ENCODE data around the gene PPP1R13B. TPM values are rescaled to one million over a fixed set of nuclear protein-coding genes. Genes with fewer than 3 reads are reported as not detected.
"Not testable (repeated sequence)": the region's sequence is repeated elsewhere in the genome, so short reads cannot be mapped to it uniquely, and the experiment has no call there.

The PPP1R13B gene
- total RNA-seq, 2 experiments from 2014 or later: 8.2 to 18.9 TPM

GRCh38 chr14:103693515-103693914 is 153.9 kb downstream of the PPP1R13B start:
- ChIA-PET POLR2A (no interaction called here), CTCF (ENCODE audit: unreplicated experiment) (no interaction called here)
- H2AFZ ChIP-seq (ENCODE audit: low read length): no peak overlapping the region
- H3K79me2 ChIP-seq (ENCODE audit: insufficient read depth, low read depth, low read length): peaks cover 4% of the 10 kb centered on the region; the same call in 1 of the 2 replicates
- TF ChIP-seq EZH2phosphoT487 (IDR thresholded peaks at IDR 0.05; ENCODE audit: borderline replicate concordance, low read depth, low read length) (no peak), CTCF (conservative IDR thresholded peaks at IDR 0.05; ENCODE audit: low read length) (no peak)
- H3K4me1 ChIP-seq (ENCODE audit: insufficient read depth, low read length, poor library complexity, severe bottlenecking): peaks cover 97% of the 10 kb centered on the region
- no peak overlapping the region for H3K27ac ChIP-seq (ENCODE audit: low read depth, low read length, poor library complexity, severe bottlenecking)
- no peaks in the 10 kb centered on the region for H4K20me1 ChIP-seq (ENCODE audit: insufficient read depth, low read length)
- DNase-seq (ENCODE audit: low spot score): no peak
- peak overlapping the region; percentile 81 for H3K4me2 ChIP-seq (ENCODE audit: low read length)
- intact Hi-C loops (cut with micrococcal nuclease; ENCODE audit: unreplicated experiment): no loop called here
- no TSS peak for BruUV-seq (replicated peaks)
- no peaks in the 10 kb centered on the region for H3K9me3 ChIP-seq (ENCODE audit: low read length)
- H3K9me2 ChIP-seq (ENCODE audit: insufficient read depth, low read length): no peaks in the 10 kb centered on the region
- H3K4me3 ChIP-seq (ENCODE audit: low read depth, low read length, poor library complexity, severe bottlenecking): no peak overlapping the region
- peaks cover 63% of the 10 kb centered on the region for H3K36me3 ChIP-seq (ENCODE audit: insufficient read depth, low read length)

GRCh38 chr14:103692871-103693270 is 154.5 kb downstream of the PPP1R13B start:
- Histone ChIP-seq H3K9me2 (ENCODE audit: insufficient read depth, low read length) (no peaks in the 10 kb centered on the region), H3K4me1 (ENCODE audit: insufficient read depth, low read length, poor library complexity, severe bottlenecking) (peaks cover 94% of the 10 kb centered on the region), H2AFZ (ENCODE audit: low read length) (no peak overlapping the region), H3K79me2 (ENCODE audit: insufficient read depth, low read depth, low read length) (peaks cover 4% of the 10 kb centered on the region; the same call in 1 of the 2 replicates), H3K9me3 (ENCODE audit: low read length) (no peaks in the 10 kb centered on the region), H3K4me2 (ENCODE audit: low read length) (peak overlapping the region; percentile 81), H3K36me3 (ENCODE audit: insufficient read depth, low read length) (peaks cover 63% of the 10 kb centered on the region), H4K20me1 (ENCODE audit: insufficient read depth, low read length) (no peaks in the 10 kb centered on the region), H3K4me3 (ENCODE audit: low read depth, low read length, poor library complexity, severe bottlenecking) (peak overlapping the region; percentile 59), H3K27ac (ENCODE audit: low read depth, low read length, poor library complexity, severe bottlenecking) (peak overlapping the region; percentile 91)
- BruUV-seq (replicated peaks): no TSS peak
- DNase-seq (ENCODE audit: low spot score): peak; percentile 38
- TF ChIP-seq CTCF (conservative IDR thresholded peaks at IDR 0.05; ENCODE audit: low read length) (no peak), EZH2phosphoT487 (IDR thresholded peaks at IDR 0.05; ENCODE audit: borderline replicate concordance, low read depth, low read length) (no peak)
- POLR2A ChIA-PET: interaction anchor here (1.2 kb wide), 1 partner anchor 21 kb away, joined by 5 read pairs; no protein-coding TSS in a partner anchor
- CTCF ChIA-PET (ENCODE audit: unreplicated experiment): no interaction called here
- intact Hi-C loops (cut with micrococcal nuclease; ENCODE audit: unreplicated experiment): no loop called here

- TF ChIP-seq CTCF (conservative IDR thresholded peaks at IDR 0.05; ENCODE audit: low read length): no peak
- TF ChIP-seq EZH2phosphoT487 (IDR thresholded peaks at IDR 0.05; ENCODE audit: borderline replicate concordance, low read depth, low read length): no peak
- Histone ChIP-seq H3K4me3 (ENCODE audit: low read depth, low read length, poor library complexity, severe bottlenecking) (peak overlapping the region; percentile 59), H3K27ac (ENCODE audit: low read depth, low read length, poor library complexity, severe bottlenecking) (peak overlapping the region; percentile 91), H3K9me2 (ENCODE audit: insufficient read depth, low read length) (no peaks in the 10 kb centered on the region), H2AFZ (ENCODE audit: low read length) (no peak overlapping the region), H4K20me1 (ENCODE audit: insufficient read depth, low read length) (no peaks in the 10 kb centered on the region), H3K79me2 (ENCODE audit: insufficient read depth, low read depth, low read length) (peaks cover 4% of the 10 kb centered on the region; the same call in 1 of the 2 replicates), H3K4me1 (ENCODE audit: insufficient read depth, low read length, poor library complexity, severe bottlenecking) (peaks cover 86% of the 10 kb centered on the region), H3K9me3 (ENCODE audit: low read length) (no peaks in the 10 kb centered on the region), H3K4me2 (ENCODE audit: low read length) (peak overlapping the region; percentile 81), H3K36me3 (ENCODE audit: insufficient read depth, low read length) (peaks cover 61% of the 10 kb centered on the region)
- BruUV-seq (replicated peaks): no TSS peak
- intact Hi-C loops (cut with micrococcal nuclease; ENCODE audit: unreplicated experiment): no loop called here
- DNase-seq (ENCODE audit: low spot score): peak; percentile 73
- CTCF ChIA-PET (ENCODE audit: unreplicated experiment): no interaction called here
- POLR2A ChIA-PET: interaction anchor here (0.9 to 1.2 kb wide), 2 partner anchors 12 to 21 kb away, joined by 5 read pairs; no protein-coding TSS in a partner anchor
Observed at GRCh38 chr14:103692159-103692558, 155.2 kb downstream of the PPP1R13B start.

- peak; percentile 89 for DNase-seq (ENCODE audit: low spot score)
- BruUV-seq (replicated peaks); H3K9me3 ChIP-seq (ENCODE audit: low read length); H3K9me2 ChIP-seq (ENCODE audit: insufficient read depth, low read length); H4K20me1 ChIP-seq (ENCODE audit: insufficient read depth, low read length); H2AFZ ChIP-seq (ENCODE audit: low read length); H3K79me2 ChIP-seq (ENCODE audit: insufficient read depth, low read depth, low read length); CTCF ChIA-PET (ENCODE audit: unreplicated experiment): not testable (repeated sequence)
- Histone ChIP-seq H3K4me1 (ENCODE audit: insufficient read depth, low read length, poor library complexity, severe bottlenecking) (peaks cover 81% of the 10 kb centered on the region), H3K27ac (ENCODE audit: low read depth, low read length, poor library complexity, severe bottlenecking) (peak overlapping the region; percentile 91), H3K36me3 (ENCODE audit: insufficient read depth, low read length) (peaks cover 61% of the 10 kb centered on the region), H3K4me2 (ENCODE audit: low read length) (peak overlapping the region; percentile 81), H3K4me3 (ENCODE audit: low read depth, low read length, poor library complexity, severe bottlenecking) (peak overlapping the region; percentile 59)
- intact Hi-C loops (cut with micrococcal nuclease; ENCODE audit: unreplicated experiment): loop anchor here (1.0 kb wide), 3 partner anchors 24 to 65 kb away; partner anchors contain the start of genes XRCC3 and ZFYVE21
- POLR2A ChIA-PET: interaction anchor here (0.9 to 1.3 kb wide), 4 partner anchors 8 to 22 kb away, joined by 3 to 10 read pairs (median 5); no protein-coding TSS in a partner anchor
Observed at GRCh38 chr14:103691655-103692054, 155.7 kb downstream of the PPP1R13B start.
